ENCODE results near the gene SCMH1. TPM values are rescaled to one million over a fixed set of nuclear protein-coding genes. Genes with fewer than 3 reads are reported as not detected.

SCMH1 gene
- total and polyA plus RNA-seq, 2 of the 4 experiments (the other 2 are of a cell fraction): 9.0 to 19.4 TPM

DNA sequence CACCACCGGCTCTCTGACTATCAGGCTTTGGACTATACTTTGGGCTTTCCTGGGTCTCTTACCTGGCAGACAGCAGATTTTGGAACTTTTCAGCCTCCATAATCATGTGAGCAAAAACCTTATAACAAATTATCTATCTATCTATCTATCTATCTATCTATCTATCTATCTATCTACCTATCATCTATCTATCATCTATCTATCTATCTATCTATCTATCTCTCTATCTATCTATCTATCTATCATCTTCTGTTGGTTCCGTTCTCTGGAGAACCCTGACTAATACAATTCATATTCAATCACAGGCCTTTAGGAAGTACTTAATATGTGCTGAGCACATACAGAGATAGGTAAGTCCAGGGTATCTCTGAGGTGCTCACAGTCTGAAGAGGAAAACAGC, 18.7 kb upstream of the SCMH1 start:
- H3K4me1 ChIP-seq (ENCODE audit: control insufficient read depth, insufficient read depth, low read length): no peaks in the 10 kb centered on the region; the same call in 1 of the 2 replicates
- no peak overlapping the region for H3K14ac ChIP-seq (replicated peaks; ENCODE audit: low read depth, low read length)
- H3K9ac ChIP-seq (ENCODE audit: low read depth, low read length): no peak overlapping the region
- WGBS, 2 experiments (ENCODE audit: extremely low coverage in 2 of 2, insufficient read length in 1 of 2): 100% methylated on average over 1 of the region's 2 CpGs; no CpG with 5 or more reads in 1 of the 2 experiments
- dilution Hi-C loops (cut with HindIII; ENCODE audit: low sequenced_read_pairs, unreplicated experiment): no loop called here
- H3K56ac ChIP-seq (ENCODE audit: extremely low read depth, insufficient read depth, low read length): no peak overlapping the region
- no TSS peak for BruUV-seq (replicated peaks)
- no peak for DNase-seq
- ChIA-PET CTCF (no interaction called here), POLR2A (ENCODE audit: unreplicated experiment) (no interaction called here)
- H3K79me1 ChIP-seq (ENCODE audit: low read depth in 1 of 2, low read length in 2 of 2): no peaks in the 10 kb centered on the region
- no peaks in the 10 kb centered on the region for H4K20me1 ChIP-seq (ENCODE audit: insufficient read depth, low read length)
- intact Hi-C loops (cut with micrococcal nuclease): no loop called here
- no peak overlapping the region for H3K4ac ChIP-seq (ENCODE audit: low read depth, low read length)
- no peak overlapping the region for H2AK5ac ChIP-seq (ENCODE audit: low read depth, low read length)
- H3K27me3 ChIP-seq (ENCODE audit: control insufficient read depth, insufficient read depth, low read length): peaks cover 3% of the 10 kb centered on the region; the same call in 1 of the 2 replicates
- in situ Hi-C loops (cut with MboI; ENCODE audit: low sequenced_read_pairs): no loop called here
- no peaks in the 10 kb centered on the region for H3K9me1 ChIP-seq (ENCODE audit: insufficient read depth, low read length)
- no peaks in the 10 kb centered on the region for H3K36me3 ChIP-seq (ENCODE audit: control insufficient read depth, insufficient read depth, low read length)
- ATAC-seq (ENCODE audit: low read depth): no peak
- no peak overlapping the region for H4K8ac ChIP-seq (ENCODE audit: low read depth in 2 of 2, low read length in 2 of 2)
- H2BK15ac ChIP-seq (ENCODE audit: low read depth, low read length): no peak overlapping the region
- H4K91ac ChIP-seq (ENCODE audit: insufficient read depth, low read depth, low read length): no peak overlapping the region
- H2BK5ac ChIP-seq (ENCODE audit: low read depth, low read length, poor library complexity, severe bottlenecking): no peak overlapping the region
- no peak overlapping the region for H2BK20ac ChIP-seq (ENCODE audit: low read depth, low read length)
- no peak overlapping the region for H3K23ac ChIP-seq (ENCODE audit: low read depth, low read length)
- no peak overlapping the region for H2AK9ac ChIP-seq (replicated peaks; ENCODE audit: low read depth, low read length, poor library complexity)
- no peak overlapping the region for H2BK120ac ChIP-seq (ENCODE audit: low read depth, low read length)
- no peak overlapping the region for H3K18ac ChIP-seq (ENCODE audit: low read depth, low read length)
- H3K4me2 ChIP-seq (ENCODE audit: low read depth, low read length): no peak overlapping the region
- no peak overlapping the region for H4K5ac ChIP-seq (ENCODE audit: low read depth, low read length)
- H3K4me3 ChIP-seq (ENCODE audit: insufficient read depth, low read depth, low read length): no peak overlapping the region
- peaks cover 1% of the 10 kb centered on the region; the same call in 1 of the 2 replicates for H3K9me3 ChIP-seq (ENCODE audit: control insufficient read depth, insufficient read depth, low read length)
- H2AFZ ChIP-seq (replicated peaks; ENCODE audit: low read length, poor library complexity): no peak overlapping the region
- TF ChIP-seq CHD1 (IDR thresholded peaks at IDR 0.05; ENCODE audit: low read depth, low read length) (no peak), NFE2L2 (IDR thresholded peaks at IDR 0.05; ENCODE audit: low read depth, low read length) (no peak), SMC3 (IDR thresholded peaks at IDR 0.05; ENCODE audit: low read depth, low read length) (no peak), BHLHE40 (IDR thresholded peaks at IDR 0.05; ENCODE audit: low read depth, low read length) (no peak), RAD21 (IDR thresholded peaks at IDR 0.05; ENCODE audit: low read length) (no peak), MAFK (IDR thresholded peaks at IDR 0.05; ENCODE audit: low read depth, low read length) (no peak), POLR2A (IDR thresholded peaks at IDR 0.05; ENCODE audit: low read depth, low read length) (no peak), RFX5 (IDR thresholded peaks at IDR 0.05; ENCODE audit: low read depth, low read length) (no peak), FOS (IDR thresholded peaks at IDR 0.05; ENCODE audit: low read depth, low read length) (no peak)
- TF ChIP-seq, protein P1, sequence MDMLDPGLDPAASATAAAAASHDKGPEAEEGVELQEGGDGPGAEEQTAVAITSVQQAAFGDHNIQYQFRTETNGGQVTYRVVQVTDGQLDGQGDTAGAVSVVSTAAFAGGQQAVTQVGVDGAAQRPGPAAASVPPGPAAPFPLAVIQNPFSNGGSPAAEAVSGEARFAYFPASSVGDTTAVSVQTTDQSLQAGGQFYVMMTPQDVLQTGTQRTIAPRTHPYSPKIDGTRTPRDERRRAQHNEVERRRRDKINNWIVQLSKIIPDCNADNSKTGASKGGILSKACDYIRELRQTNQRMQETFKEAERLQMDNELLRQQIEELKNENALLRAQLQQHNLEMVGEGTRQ (IDR thresholded peaks at IDR 0.05; ENCODE audit: low read depth, low read length): no peak
- TF ChIP-seq, protein P2, sequence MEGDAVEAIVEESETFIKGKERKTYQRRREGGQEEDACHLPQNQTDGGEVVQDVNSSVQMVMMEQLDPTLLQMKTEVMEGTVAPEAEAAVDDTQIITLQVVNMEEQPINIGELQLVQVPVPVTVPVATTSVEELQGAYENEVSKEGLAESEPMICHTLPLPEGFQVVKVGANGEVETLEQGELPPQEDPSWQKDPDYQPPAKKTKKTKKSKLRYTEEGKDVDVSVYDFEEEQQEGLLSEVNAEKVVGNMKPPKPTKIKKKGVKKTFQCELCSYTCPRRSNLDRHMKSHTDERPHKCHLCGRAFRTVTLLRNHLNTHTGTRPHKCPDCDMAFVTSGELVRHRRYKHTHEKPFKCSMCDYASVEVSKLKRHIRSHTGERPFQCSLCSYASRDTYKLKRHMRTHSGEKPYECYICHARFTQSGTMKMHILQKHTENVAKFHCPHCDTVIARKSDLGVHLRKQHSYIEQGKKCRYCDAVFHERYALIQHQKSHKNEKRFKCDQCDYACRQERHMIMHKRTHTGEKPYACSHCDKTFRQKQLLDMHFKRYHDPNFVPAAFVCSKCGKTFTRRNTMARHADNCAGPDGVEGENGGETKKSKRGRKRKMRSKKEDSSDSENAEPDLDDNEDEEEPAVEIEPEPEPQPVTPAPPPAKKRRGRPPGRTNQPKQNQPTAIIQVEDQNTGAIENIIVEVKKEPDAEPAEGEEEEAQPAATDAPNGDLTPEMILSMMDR (conservative IDR thresholded peaks at IDR 0.05; ENCODE audit: low read depth, low read length): no peak
- H3K27ac ChIP-seq (ENCODE audit: insufficient read depth, low read length): no peak overlapping the region

Measured in IMR-90 (cell line).